WTC11 (cell line): ENCODE results near the gene CCDC57. TPM values are rescaled to one million over a fixed set of nuclear protein-coding genes. Genes with fewer than 3 reads are reported as not detected.

Source experiments
- ATAC-seq: fragments of 200-7000 bp; cut with Tn5 transposase; 2 replicates; pipeline ENCODE4 v1.10.0; 2021; ENCODE audit warnings: mild to moderate bottlenecking, moderate library complexity
- CTCF ChIA-PET: fragments of 300-600 bp; sonication (Branson Sonifier 250); formaldehyde crosslinking; loops from one replicate; lab custom pipeline; 2021; ENCODE audit warnings: antibody characterized with exemption; lab: Charles Lee
- POLR2A ChIA-PET: fragments of 350-600 bp; sonication (Branson Sonifier 250); formaldehyde crosslinking; loops from one replicate; lab custom pipeline; 2021; ENCODE audit warnings: antibody characterized with exemption; lab: Charles Lee
- DNase-seq: peaks from one replicate; pipeline ENCODE4 v3.0.0; 2021; ENCODE audit warnings: low spot score
- H3K27ac Mint-ChIP-seq: 2 replicates; pipeline ENCODE4 v1.8.0; 2021; ENCODE audit warnings: mixed read lengths
- H3K27me3 Mint-ChIP-seq: 2 replicates; pipeline ENCODE4 v1.8.0; 2021; ENCODE audit warnings: low read depth, mild to moderate bottlenecking, moderate library complexity, mixed read lengths
- H3K36me3 Mint-ChIP-seq: 2 replicates; pipeline ENCODE4 v1.8.0; 2021; ENCODE audit warnings: mixed read lengths
- H3K4me1 Mint-ChIP-seq: 2 replicates; pipeline ENCODE4 v1.8.0; 2022; ENCODE audit warnings: mixed read lengths
- H3K4me3 Mint-ChIP-seq: 2 replicates; pipeline ENCODE4 v1.8.0; 2021; ENCODE audit warnings: mild to moderate bottlenecking, moderate library complexity, mixed read lengths
- H3K9me3 Mint-ChIP-seq: 2 replicates; pipeline ENCODE4 v1.8.0; 2021; ENCODE audit warnings: mixed read lengths
- ARID4B ChIP-seq: sonication (generic); formaldehyde crosslinking; IDR thresholded peaks from 2 replicates; pipeline ENCODE4 v1.8.0; 2023; ENCODE audit warnings: missing genetic modification reagents, mild to moderate bottlenecking, borderline replicate concordance
- GABPB1 ChIP-seq: sonication (generic); formaldehyde crosslinking; IDR thresholded peaks from 2 replicates; pipeline ENCODE4 v1.8.1; 2023; ENCODE audit warnings: mild to moderate bottlenecking, missing genetic modification reagents
- GRHL2 ChIP-seq: fragments of 250-450 bp; sonication (Bioruptor Pico); IDR thresholded peaks from 2 replicates; pipeline ENCODE4 v1.8.0; 2022; ENCODE audit warnings: mild to moderate bottlenecking, moderate library complexity; ENCODE audit not compliant: insufficient replicate concordance, severe bottlenecking
- MLX ChIP-seq: sonication (generic); formaldehyde crosslinking; IDR thresholded peaks from 2 replicates; pipeline ENCODE4 v1.8.1; 2023; ENCODE audit warnings: mild to moderate bottlenecking, missing genetic modification reagents, moderate library complexity
- MXD4 ChIP-seq: fragments of 250-450 bp; sonication (Bioruptor Pico); IDR thresholded peaks from 2 replicates; pipeline ENCODE4 v1.8.0; 2021; ENCODE audit warnings: mild to moderate bottlenecking, moderate library complexity, borderline replicate concordance
- NFATC4 ChIP-seq: fragments of 250-450 bp; sonication (Bioruptor Pico); IDR thresholded peaks from 2 replicates; pipeline ENCODE4 v1.9.0; 2021; ENCODE audit warnings: mild to moderate bottlenecking
- NR2C2 ChIP-seq: sonication (generic); formaldehyde crosslinking; IDR thresholded peaks from 2 replicates; pipeline ENCODE4 v1.8.0; 2022; ENCODE audit warnings: mild to moderate bottlenecking, missing genetic modification reagents
- ZNF232 ChIP-seq: sonication (generic); formaldehyde crosslinking; IDR thresholded peaks from 2 replicates; pipeline ENCODE4 v1.8.0; 2022; ENCODE audit warnings: mild to moderate bottlenecking, missing genetic modification reagents
- ZNF423 ChIP-seq: fragments of 250-450 bp; sonication (Bioruptor Pico); IDR thresholded peaks from 2 replicates; pipeline ENCODE4 v2.1.2; 2022; ENCODE audit warnings: mild to moderate bottlenecking, moderate library complexity
- total RNA-seq: library from RNA; stranded (reverse); gene quantifications from 3 replicates; pipeline ENCODE4 v1.2.3, GENCODE V29; 2021
- TF ChIP-seq, protein P1 (sequence below): fragments of 250-450 bp; sonication (Bioruptor Pico); IDR thresholded peaks from 2 replicates; pipeline ENCODE4 v1.9.0; 2021; ENCODE audit warnings: mild to moderate bottlenecking
- TF ChIP-seq, protein P2 (sequence below): fragments of 250-450 bp; sonication (Bioruptor Pico); conservative IDR thresholded peaks from 2 replicates; pipeline ENCODE4 v1.9.0; 2021; ENCODE audit warnings: mild to moderate bottlenecking
- TF ChIP-seq, protein P3 (sequence below): sonication (generic); formaldehyde crosslinking; IDR thresholded peaks from 2 replicates; pipeline ENCODE4 v1.8.0; 2023; ENCODE audit warnings: mild to moderate bottlenecking, missing genetic modification reagents
- TF ChIP-seq, protein P4 (sequence below): sonication (generic); formaldehyde crosslinking; IDR thresholded peaks from 2 replicates; pipeline ENCODE4 v1.8.0; 2022; ENCODE audit warnings: mild to moderate bottlenecking, missing genetic modification reagents

Gene CCDC57
- total RNA-seq, 1 experiment from 2014 or later: 20.0 TPM

DNA sequence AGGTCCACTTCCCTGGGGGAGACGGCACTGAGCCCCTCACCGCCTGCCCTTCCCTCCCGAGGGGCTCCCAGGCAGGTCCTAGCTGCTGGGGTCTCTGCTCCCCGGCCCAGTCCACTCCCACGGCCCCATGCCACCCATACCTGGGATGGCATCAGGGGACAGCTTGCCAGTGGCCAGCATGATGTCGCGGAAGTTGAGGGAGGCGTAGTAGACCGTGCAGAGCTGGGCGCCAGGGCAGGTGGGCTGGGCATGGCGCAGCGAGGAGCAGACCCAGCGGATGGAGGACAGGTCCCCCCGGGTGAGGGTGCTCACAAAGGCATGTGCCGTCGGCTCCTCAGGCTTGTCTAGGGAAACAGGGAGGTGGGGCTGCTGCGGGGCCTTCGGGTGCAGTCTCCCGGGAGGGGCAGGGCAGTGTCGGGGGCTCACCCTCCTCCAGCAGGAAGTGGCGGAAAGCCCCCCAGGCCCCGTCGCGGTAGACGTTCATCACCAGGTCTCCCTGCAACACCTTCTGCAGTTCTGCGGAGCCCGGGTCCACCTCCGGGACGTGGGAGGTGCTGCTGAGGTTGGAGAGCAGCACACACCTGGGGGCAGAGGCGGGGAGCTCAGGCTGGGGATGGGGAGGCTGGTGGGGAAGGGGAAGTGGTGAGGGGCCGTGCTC, 128.1 kb downstream of the CCDC57 start:
- Mint-ChIP-seq H3K4me1 (no peaks in the 10 kb centered on the region), H3K4me3 (no peak overlapping the region), H3K27ac (no peak overlapping the region), H3K36me3 (peaks cover 27% of the 10 kb centered on the region), H3K9me3 (no peaks in the 10 kb centered on the region), H3K27me3 (no peaks in the 10 kb centered on the region)
- CTCF ChIA-PET: no interaction called here
- TF ChIP-seq, protein P1, sequence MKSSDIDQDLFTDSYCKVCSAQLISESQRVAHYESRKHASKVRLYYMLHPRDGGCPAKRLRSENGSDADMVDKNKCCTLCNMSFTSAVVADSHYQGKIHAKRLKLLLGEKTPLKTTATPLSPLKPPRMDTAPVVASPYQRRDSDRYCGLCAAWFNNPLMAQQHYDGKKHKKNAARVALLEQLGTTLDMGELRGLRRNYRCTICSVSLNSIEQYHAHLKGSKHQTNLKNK (CRISPR knock-in tag): no peak
- TF ChIP-seq, protein P2, sequence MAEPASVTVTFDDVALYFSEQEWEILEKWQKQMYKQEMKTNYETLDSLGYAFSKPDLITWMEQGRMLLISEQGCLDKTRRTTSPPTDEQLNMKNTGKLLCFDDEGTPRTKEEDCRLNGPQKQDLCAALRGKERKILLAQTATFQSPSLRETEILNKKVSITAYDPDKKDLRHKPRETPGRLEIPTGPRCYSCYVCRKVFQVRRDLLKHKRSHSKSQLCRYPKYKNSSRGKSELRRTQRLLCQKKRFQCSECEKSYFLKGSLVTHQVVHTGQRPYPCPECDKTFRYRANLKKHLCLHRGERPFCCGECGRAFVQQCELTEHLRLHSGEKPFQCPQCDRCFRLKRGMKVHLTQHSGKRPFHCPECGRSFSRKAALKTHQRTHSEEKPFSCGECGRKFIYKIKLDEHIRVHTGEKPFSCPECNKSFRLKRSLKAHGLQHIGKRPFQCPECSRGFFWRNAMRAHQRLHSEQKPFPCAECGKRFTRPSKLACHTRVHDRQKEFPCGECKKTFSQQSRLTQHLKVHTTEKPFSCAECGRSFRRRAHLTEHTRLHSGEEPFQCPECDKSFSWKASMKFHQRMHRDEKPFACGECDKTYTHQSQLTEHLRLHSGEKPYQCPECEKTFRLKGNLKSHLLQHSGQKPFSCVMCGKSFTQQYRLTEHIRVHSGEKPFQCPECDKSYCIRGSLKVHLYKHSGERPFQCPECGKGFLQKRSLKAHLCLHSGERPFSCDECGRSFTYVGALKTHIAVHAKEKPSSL (CRISPR knock-in tag): no peak
- TF ChIP-seq MXD4 (CRISPR knock-in tag) (no peak), GABPB1 (CRISPR knock-in tag) (no peak), ZNF423 (CRISPR knock-in tag) (no peak), NR2C2 (CRISPR knock-in tag) (no peak), NFATC4 (CRISPR knock-in tag) (no peak), GRHL2 (no peak), ZNF232 (CRISPR knock-in tag) (no peak), MLX (no peak), ARID4B (CRISPR knock-in tag) (no peak)
- TF ChIP-seq, protein P3, sequence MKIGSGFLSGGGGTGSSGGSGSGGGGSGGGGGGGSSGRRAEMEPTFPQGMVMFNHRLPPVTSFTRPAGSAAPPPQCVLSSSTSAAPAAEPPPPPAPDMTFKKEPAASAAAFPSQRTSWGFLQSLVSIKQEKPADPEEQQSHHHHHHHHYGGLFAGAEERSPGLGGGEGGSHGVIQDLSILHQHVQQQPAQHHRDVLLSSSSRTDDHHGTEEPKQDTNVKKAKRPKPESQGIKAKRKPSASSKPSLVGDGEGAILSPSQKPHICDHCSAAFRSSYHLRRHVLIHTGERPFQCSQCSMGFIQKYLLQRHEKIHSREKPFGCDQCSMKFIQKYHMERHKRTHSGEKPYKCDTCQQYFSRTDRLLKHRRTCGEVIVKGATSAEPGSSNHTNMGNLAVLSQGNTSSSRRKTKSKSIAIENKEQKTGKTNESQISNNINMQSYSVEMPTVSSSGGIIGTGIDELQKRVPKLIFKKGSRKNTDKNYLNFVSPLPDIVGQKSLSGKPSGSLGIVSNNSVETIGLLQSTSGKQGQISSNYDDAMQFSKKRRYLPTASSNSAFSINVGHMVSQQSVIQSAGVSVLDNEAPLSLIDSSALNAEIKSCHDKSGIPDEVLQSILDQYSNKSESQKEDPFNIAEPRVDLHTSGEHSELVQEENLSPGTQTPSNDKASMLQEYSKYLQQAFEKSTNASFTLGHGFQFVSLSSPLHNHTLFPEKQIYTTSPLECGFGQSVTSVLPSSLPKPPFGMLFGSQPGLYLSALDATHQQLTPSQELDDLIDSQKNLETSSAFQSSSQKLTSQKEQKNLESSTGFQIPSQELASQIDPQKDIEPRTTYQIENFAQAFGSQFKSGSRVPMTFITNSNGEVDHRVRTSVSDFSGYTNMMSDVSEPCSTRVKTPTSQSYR (CRISPR knock-in tag): no peak
- TF ChIP-seq, protein P4, sequence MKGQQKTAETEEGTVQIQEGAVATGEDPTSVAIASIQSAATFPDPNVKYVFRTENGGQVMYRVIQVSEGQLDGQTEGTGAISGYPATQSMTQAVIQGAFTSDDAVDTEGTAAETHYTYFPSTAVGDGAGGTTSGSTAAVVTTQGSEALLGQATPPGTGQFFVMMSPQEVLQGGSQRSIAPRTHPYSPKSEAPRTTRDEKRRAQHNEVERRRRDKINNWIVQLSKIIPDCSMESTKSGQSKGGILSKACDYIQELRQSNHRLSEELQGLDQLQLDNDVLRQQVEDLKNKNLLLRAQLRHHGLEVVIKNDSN (CRISPR knock-in tag): no peak
- no peak for DNase-seq
- POLR2A ChIA-PET: no interaction called here
- ATAC-seq: no peak
